HG03097 (cell line): ENCODE data around the gene NDOR1.

Source experiments
- ATAC-seq: cut with Tn5 transposase; IDR thresholded peaks from one replicate; pipeline ENCODE4 v1.9.1; 2021; ENCODE audit not compliant: unreplicated experiment, low FRiP score

NDOR1 gene

GRCh38 chr9:137167277-137167746, 38.2 kb upstream of the NDOR1 start:
- no peak for ATAC-seq

- ATAC-seq: no peak
Observed at GRCh38 chr9:137167747-137168572, 37.5 kb upstream of the NDOR1 start.

DNA sequence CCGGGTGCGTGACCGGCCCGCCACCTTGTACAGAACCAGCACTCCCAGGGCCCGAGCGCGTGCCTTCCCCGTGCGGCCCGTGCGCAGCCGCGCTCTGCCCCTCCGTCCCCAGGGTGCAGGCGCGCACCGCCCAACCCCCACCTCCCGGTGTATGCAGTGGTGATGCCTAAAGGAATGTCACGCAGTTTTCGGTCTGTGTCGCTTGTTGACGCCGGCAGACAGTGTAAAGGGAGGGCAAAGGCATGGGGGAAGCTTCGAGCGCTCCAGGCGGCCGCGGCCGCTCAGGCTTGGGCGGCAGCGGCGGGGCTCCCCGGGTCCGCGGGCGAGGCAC, 37.0 kb upstream of the NDOR1 start:
- no peak for ATAC-seq

GRCh38 chr9:137168904-137169856, 36.3 kb upstream of the NDOR1 start:
- no peak for ATAC-seq

DNA sequence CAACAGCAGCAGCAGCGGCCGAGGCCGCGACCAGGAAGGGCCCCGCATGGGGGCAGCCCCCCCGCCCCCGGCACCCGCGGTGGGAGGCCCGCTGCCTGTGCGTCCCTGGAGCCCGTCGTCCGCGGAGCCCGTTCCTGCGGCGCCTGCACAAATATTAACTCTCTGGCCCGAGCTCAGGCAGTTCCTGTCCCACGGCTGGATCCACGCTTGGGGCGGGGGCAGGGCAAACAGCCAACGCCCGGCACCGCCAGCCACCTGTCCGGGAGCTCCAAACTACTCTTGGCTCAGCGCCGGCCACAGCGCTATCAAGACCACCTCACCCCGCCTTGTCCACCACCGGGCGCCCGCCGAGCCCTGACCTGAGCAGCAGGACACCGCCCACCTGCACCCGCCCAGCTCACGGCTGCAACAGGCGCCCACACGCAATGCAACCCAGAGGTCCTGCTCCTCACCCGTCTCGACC, 35.6 kb upstream of the NDOR1 start, which contains the start of gene LRRC26:
Gene LRRC26, minus strand, starts transcription at position 156 of the 463 bp plus-strand sequence. Its CDS starts 108 bp downstream, at position 48.
- no peak for ATAC-seq

- no peak for ATAC-seq
Observed at GRCh38 chr9:137170486-137171148, 34.9 kb upstream of the NDOR1 start.

DNA sequence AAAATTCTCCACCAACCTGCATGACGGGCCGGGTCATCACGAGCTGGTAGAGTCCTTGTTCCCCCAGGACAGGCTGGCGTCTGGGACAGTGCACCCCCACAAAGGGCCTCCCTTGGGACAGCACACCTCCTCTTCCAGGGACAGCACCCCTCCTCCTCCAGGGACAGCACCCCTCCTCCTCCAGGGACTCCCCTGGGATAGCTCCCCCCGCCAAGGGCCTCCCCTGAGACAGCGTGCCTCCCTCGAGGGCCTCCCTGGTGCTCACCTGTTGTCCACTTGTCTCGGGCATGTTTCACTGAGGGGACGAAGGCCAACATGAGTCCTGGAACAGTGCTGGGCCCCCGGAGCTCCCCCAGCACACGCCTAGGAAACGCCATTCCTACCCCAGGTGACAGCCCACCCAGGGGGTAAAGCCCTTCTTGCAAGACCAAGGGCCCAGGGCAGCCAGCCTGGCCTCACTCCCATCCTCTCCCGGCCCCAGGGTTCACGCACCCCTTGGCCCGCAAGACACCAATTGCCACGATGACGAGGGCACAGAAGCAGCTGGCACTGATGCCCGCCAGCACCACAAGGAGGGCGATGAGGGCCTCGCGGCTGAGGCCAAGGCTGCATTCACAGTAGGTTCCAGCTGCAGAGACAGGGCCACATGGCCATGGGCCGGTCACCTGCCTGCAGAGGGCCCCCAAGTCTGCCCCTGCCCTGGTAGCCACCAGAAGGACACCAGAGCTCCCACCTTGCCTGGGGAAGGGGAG, 34.2 kb upstream of the NDOR1 start:
- ATAC-seq: no peak

DNA sequence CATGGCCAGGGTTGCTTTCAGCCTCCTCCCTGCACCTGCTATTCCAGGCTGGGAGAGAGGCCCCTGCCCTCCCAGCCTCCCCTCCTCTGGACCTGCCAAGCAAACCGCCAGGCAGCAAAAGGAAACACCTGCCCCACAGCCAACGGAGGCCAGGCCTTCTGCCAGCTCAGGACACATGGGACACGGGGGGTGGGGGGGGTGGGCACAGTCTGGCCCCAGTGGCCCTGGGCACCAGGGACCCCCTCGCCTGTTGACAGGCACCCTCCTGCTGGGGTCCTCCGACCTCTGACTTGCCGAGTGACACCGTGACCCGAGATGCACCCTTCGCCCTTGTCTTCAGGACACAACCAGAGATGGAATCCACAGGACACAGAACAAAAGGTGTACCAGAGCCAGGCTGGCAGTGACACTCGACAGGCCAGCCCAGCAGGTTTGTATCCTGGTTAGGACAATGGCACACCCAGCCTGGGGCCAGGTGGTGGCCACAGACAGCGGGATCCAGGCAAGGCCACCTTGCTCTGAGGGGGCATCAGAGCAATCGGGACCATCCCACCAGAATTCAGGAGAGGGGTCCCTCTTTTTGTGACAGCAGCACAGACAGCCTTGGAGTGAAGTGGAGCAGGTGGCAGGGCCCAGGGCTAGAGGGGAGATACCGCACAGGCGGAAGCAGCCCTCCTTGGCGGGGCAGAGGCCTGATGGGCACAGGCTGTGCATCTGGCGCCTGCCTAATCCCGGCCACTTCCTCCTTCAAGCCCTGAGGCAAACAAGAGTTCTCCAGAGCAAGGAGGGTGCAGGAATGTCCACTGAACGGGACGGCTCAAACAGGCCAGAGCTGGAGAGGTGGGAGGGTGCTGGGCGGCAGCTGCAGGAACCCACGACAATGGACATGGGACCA, 32.4 kb upstream of the NDOR1 start:
- ATAC-seq: no peak

GRCh38 chr9:137173796-137174664, 31.5 kb upstream of the NDOR1 start:
- ATAC-seq: no peak

- ATAC-seq: no peak
Observed at GRCh38 chr9:137174722-137175293, 30.7 kb upstream of the NDOR1 start.

- ATAC-seq: no peak
Observed at GRCh38 chr9:137175345-137175961, 30.0 kb upstream of the NDOR1 start.

GRCh38 chr9:137176302-137177182, 29.0 kb upstream of the NDOR1 start:
- ATAC-seq: no peak

DNA sequence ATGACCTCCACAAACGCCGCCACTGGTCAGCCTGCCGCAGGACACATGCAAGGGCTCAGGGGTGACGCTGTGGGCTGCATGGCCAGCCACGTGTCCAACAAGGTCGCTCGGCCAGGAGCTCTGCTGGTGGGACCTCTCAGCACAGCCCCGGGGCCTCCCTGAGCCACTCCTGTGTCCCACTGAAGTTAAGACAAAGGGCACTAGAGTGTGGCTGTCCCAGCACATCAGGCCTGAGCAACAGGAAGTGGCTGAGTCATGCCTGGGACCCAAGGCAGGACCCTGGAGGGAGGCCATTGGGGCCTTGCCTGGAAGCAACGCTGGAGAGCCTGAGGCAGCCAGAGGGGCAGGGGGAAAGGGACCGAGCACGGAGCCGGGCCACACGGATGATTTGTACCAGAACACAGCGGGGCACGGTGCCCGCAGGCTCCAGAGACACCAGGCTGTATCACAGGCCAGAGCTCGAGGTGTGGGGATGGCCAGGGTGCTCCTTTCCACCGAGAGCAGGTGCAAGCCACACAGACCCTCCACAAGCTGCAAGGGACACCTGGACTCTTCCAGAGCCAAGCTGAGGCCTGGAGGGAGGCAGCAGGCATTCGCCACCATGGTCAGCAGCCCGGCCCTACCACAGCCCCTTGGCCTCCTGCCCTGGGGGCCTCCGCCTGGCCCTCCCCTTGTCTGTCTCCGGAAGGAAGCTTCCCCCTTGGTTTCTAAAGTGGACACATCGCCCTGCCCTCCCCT, 27.1 kb upstream of the NDOR1 start:
- no peak for ATAC-seq

- ATAC-seq: no peak
Observed at GRCh38 chr9:137178939-137179630, 26.4 kb upstream of the NDOR1 start.

GRCh38 chr9:137179761-137180160, 25.7 kb upstream of the NDOR1 start:
- ATAC-seq: no peak
